H1 (cell line): ENCODE data around the gene SF3B6. TPM values are rescaled to one million over a fixed set of nuclear protein-coding genes. Genes with fewer than 3 reads are reported as not detected.
A peak's percentile ranks its signal among the peaks of the same experiment; 100 is the strongest.

Source experiments
- CTCF ChIA-PET: fragments of 300-600 bp; sonication (Branson Sonifier 250); formaldehyde crosslinking; loops from one replicate; lab custom pipeline; 2021; ENCODE audit not compliant: partially characterized antibody; lab: Charles Lee
- POLR2A ChIA-PET: fragments of 300-600 bp; sonication (Branson Sonifier 250); formaldehyde crosslinking; loops from one replicate; lab custom pipeline; 2021; ENCODE audit warnings: inconsistent platforms; ENCODE audit not compliant: partially characterized antibody; lab: Charles Lee
- DNase-seq, 2 experiments: peaks; one replicate each; pipeline versions ENCODE4 v3.0.0 to v3.0.0-alpha.2; 2010 to 2022; ENCODE audit warnings: low spot score in 2 of 2, low read depth in 1 of 2, mixed read lengths in 1 of 2
- FAIRE-seq: peaks from 2 replicates; lab custom pipeline; 2011; peaks lifted over from hg19 to GRCh38; lab: Jason Lieb, UNC
- H2AFZ ChIP-seq: 2 replicates; pipeline ENCODE4 v1.8.1; 2012; ENCODE audit warnings: low read length, inconsistent platforms
- H2AK5ac ChIP-seq: 2 replicates; pipeline ENCODE4 v1.6.1; 2013; ENCODE audit warnings: low read depth, low read length
- H2BK120ac ChIP-seq: replicated peaks from 2 replicates; pipeline ENCODE3; 2013; ENCODE audit warnings: low read depth, low read length, inconsistent platforms
- H2BK12ac ChIP-seq: 2 replicates; pipeline ENCODE4 v1.6.1; 2013; ENCODE audit warnings: low read depth, low read length
- H2BK15ac ChIP-seq: 2 replicates; pipeline ENCODE4 v1.6.1; 2013; ENCODE audit warnings: low read length
- H2BK20ac ChIP-seq: 2 replicates; pipeline ENCODE4 v1.6.1; 2013; ENCODE audit warnings: low read length
- H2BK5ac ChIP-seq: 2 replicates; pipeline ENCODE4 v1.6.1; 2013; ENCODE audit warnings: low read depth, low read length
- H3K14ac ChIP-seq: 2 replicates; pipeline ENCODE4 v1.6.1; 2013; ENCODE audit warnings: inconsistent platforms; ENCODE audit not compliant: insufficient read length
- H3K18ac ChIP-seq: 2 replicates; pipeline ENCODE4 v1.6.1; 2013; ENCODE audit warnings: low read length; ENCODE audit errors: extremely low read depth
- H3K23ac ChIP-seq: 2 replicates; pipeline ENCODE4 v1.6.1; 2013; ENCODE audit warnings: inconsistent platforms; ENCODE audit not compliant: insufficient read length
- H3K23me2 ChIP-seq: 2 replicates; pipeline ENCODE4 v1.6.1; 2013; ENCODE audit warnings: low read depth, low read length
- H3K27ac ChIP-seq: 2 replicates; pipeline ENCODE4 v1.6.1; 2011; ENCODE audit warnings: low read depth, low read length, inconsistent platforms
- H3K27me3 ChIP-seq, 4 experiments: replicated peaks in 1 of 4; 1 replicate in 1 of 4; 2 replicates in 3 of 4; pipeline versions ENCODE4 v1.6.1 to v1.8.1; 2011 to 2013; ENCODE audit warnings: low read length in 3 of 4, mild to moderate bottlenecking in 3 of 4, inconsistent platforms in 2 of 4, mixed read lengths in 2 of 4, moderate library complexity in 1 of 4; ENCODE audit not compliant: control insufficient read depth in 3 of 4, insufficient read depth in 3 of 4; ENCODE audit errors: extremely low read depth in 1 of 4
- H3K36me3 ChIP-seq, 4 experiments: 2 replicates each; pipeline versions ENCODE4 v1.6.1 to v1.8.1; 2011 to 2013; ENCODE audit warnings: mild to moderate bottlenecking in 4 of 4, low read length in 3 of 4, moderate library complexity in 2 of 4, control low read depth in 1 of 4, inconsistent platforms in 1 of 4; ENCODE audit not compliant: insufficient read depth in 4 of 4, control insufficient read depth in 2 of 4
- H3K4ac ChIP-seq: replicated peaks from 2 replicates; pipeline ENCODE3; 2013; ENCODE audit warnings: low read length, low read depth, mixed read lengths, inconsistent platforms; ENCODE audit not compliant: insufficient read length
- H3K4me1 ChIP-seq, 4 experiments: replicated peaks in 1 of 4; 1 replicate in 1 of 4; 2 replicates in 3 of 4; pipeline versions ENCODE4 v1.6.1 to v1.8.1; 2011 to 2013; ENCODE audit warnings: low read length in 3 of 4, inconsistent platforms in 2 of 4, mixed read lengths in 1 of 4; ENCODE audit not compliant: insufficient read depth in 4 of 4, control insufficient read depth in 3 of 4
- H3K4me2 ChIP-seq, 2 experiments: 2 replicates each; pipeline versions ENCODE4 v1.6.1 to v1.8.1; 2011 to 2013; ENCODE audit warnings: low read depth in 2 of 2, low read length in 2 of 2, control low read depth in 1 of 2, inconsistent platforms in 1 of 2, mild to moderate bottlenecking in 1 of 2; ENCODE audit not compliant: insufficient read depth in 1 of 2
- H3K4me3 ChIP-seq, 4 experiments: fragments of 200-600, 300-600 bp in 1 of 4; sonication (generic), shearing (Covaris generic), sonication (Bioruptor Twin) in 1 of 4; 2 replicates each; pipeline versions ENCODE4 v1.5.1 to v1.8.1; 2011 to 2016; ENCODE audit warnings: low read length in 4 of 4, low read depth in 3 of 4, control low read depth in 2 of 4, inconsistent platforms in 2 of 4, mild to moderate bottlenecking in 2 of 4, mixed read lengths in 1 of 4, moderate library complexity in 1 of 4; ENCODE audit not compliant: insufficient read depth in 2 of 4; ENCODE audit errors: extremely low read depth in 1 of 4
- H3K56ac ChIP-seq: replicated peaks from 2 replicates; pipeline ENCODE3; 2013; ENCODE audit warnings: low read depth, mild to moderate bottlenecking, mixed read lengths, low read length, inconsistent platforms; ENCODE audit not compliant: insufficient read length
- H3K79me1 ChIP-seq: 2 replicates; pipeline ENCODE4 v1.6.1; 2013; ENCODE audit warnings: low read depth, low read length, control low read depth
- H3K79me2 ChIP-seq, 2 experiments: 2 replicates each; pipeline versions ENCODE4 v1.6.1 to v1.8.1; 2012 to 2013; ENCODE audit warnings: low read length in 2 of 2, mild to moderate bottlenecking in 2 of 2, inconsistent platforms in 1 of 2; ENCODE audit not compliant: insufficient read depth in 2 of 2, control insufficient read depth in 1 of 2
- H3K9ac ChIP-seq, 4 experiments: replicated peaks in 1 of 4; 1 replicate in 1 of 4; 2 replicates in 3 of 4; pipeline versions ENCODE4 v1.6.1 to v1.8.1; 2011 to 2013; ENCODE audit warnings: low read depth in 3 of 4, low read length in 3 of 4, control low read depth in 2 of 4, mild to moderate bottlenecking in 2 of 4, moderate library complexity in 2 of 4, inconsistent platforms in 1 of 4; ENCODE audit errors: extremely low read depth in 1 of 4
- H3K9me3 ChIP-seq, 2 experiments: 2 replicates each; pipeline versions ENCODE4 v1.6.1 to v1.8.1; 2012 to 2013; ENCODE audit warnings: mild to moderate bottlenecking in 2 of 2, moderate library complexity in 2 of 2, control low read depth in 1 of 2, inconsistent platforms in 1 of 2, low read depth in 1 of 2, low read length in 1 of 2, mixed read lengths in 1 of 2; ENCODE audit not compliant: insufficient read depth in 2 of 2
- H4K20me1 ChIP-seq, 2 experiments: replicated peaks in 1 of 2; 2 replicates each; pipeline versions ENCODE3 to v1.8.1; 2011 to 2013; ENCODE audit warnings: inconsistent platforms in 2 of 2, low read length in 2 of 2, mild to moderate bottlenecking in 1 of 2; ENCODE audit not compliant: insufficient read depth in 2 of 2, control insufficient read depth in 1 of 2
- H4K5ac ChIP-seq: 2 replicates; pipeline ENCODE4 v1.6.1; 2013; ENCODE audit warnings: low read length, low read depth, mixed read lengths, inconsistent platforms; ENCODE audit not compliant: insufficient read length
- H4K8ac ChIP-seq: 2 replicates; pipeline ENCODE4 v1.8.0; 2013; ENCODE audit warnings: mild to moderate bottlenecking, moderate library complexity, low read length, inconsistent platforms; ENCODE audit not compliant: insufficient read depth; ENCODE audit errors: extremely low read depth
- H4K91ac ChIP-seq: replicated peaks from 2 replicates; pipeline ENCODE3; 2013; ENCODE audit warnings: low read length, mixed read lengths, inconsistent platforms; ENCODE audit not compliant: insufficient read length
- BACH1 ChIP-seq: IDR thresholded peaks from 2 replicates; pipeline ENCODE4 v1.6.1; 2012; ENCODE audit warnings: low read length, improper control_type of control experiment
- CTBP2 ChIP-seq: IDR thresholded peaks from 2 replicates; pipeline ENCODE4 v1.7.0; 2011; ENCODE audit warnings: borderline replicate concordance, mild to moderate bottlenecking, moderate library complexity, mixed read lengths, low read length; ENCODE audit not compliant: insufficient read depth, insufficient read length
- EP300 ChIP-seq, 2 experiments: IDR thresholded peaks; 1 replicate in 1 of 2; 2 replicates in 1 of 2; pipeline ENCODE4 v1.6.1; 2011 to 2012; ENCODE audit warnings: low read depth in 2 of 2, low read length in 2 of 2, mild to moderate bottlenecking in 2 of 2, borderline replicate concordance in 1 of 2, inconsistent platforms in 1 of 2, moderate library complexity in 1 of 2
- GABPA ChIP-seq: IDR thresholded peaks from 2 replicates; pipeline ENCODE4 v1.6.1; 2011; ENCODE audit warnings: mild to moderate bottlenecking, low read length, moderate library complexity, borderline replicate concordance; ENCODE audit not compliant: insufficient read depth
- PHF8 ChIP-seq: fragments of 200-600 bp; sonication (generic); conservative IDR thresholded peaks from 2 replicates; pipeline ENCODE4 v1.7.1; 2012; ENCODE audit warnings: low read depth, mild to moderate bottlenecking, inconsistent platforms, low read length, moderate library complexity
- SIRT6 ChIP-seq: IDR thresholded peaks from one replicate; pipeline ENCODE4 v1.7.1; 2012; ENCODE audit warnings: low read length, inconsistent platforms
- SP2 ChIP-seq: IDR thresholded peaks from 2 replicates; pipeline ENCODE4 v1.6.1; 2012; ENCODE audit warnings: mild to moderate bottlenecking, low read length, inconsistent platforms
- SP4 ChIP-seq: IDR thresholded peaks from 2 replicates; pipeline ENCODE4 v1.6.1; 2012; ENCODE audit warnings: low read length, inconsistent platforms
- SRF ChIP-seq: IDR thresholded peaks from 2 replicates; pipeline ENCODE4 v1.6.1; 2011; ENCODE audit warnings: mild to moderate bottlenecking, low read depth, low read length, moderate library complexity
- SUZ12 ChIP-seq: fragments of 200-600 bp; sonication (generic); IDR thresholded peaks from 2 replicates; pipeline ENCODE4 v1.6.1; 2012; ENCODE audit warnings: mild to moderate bottlenecking, inconsistent platforms, low read length, moderate library complexity, mixed read lengths
- TBP ChIP-seq: IDR thresholded peaks from 2 replicates; pipeline ENCODE4 v1.6.1; 2011; ENCODE audit warnings: low read depth, low read length, improper control_type of control experiment
- TCF12 ChIP-seq: IDR thresholded peaks from 2 replicates; pipeline ENCODE4 v1.6.1; 2011; ENCODE audit warnings: low read depth, mild to moderate bottlenecking, low read length
- WGBS, 2 experiments: shearing (Covaris generic) in 1 of 2; methylation state at CpG; one replicate each; pipeline versions ENCODE4 v1.1.6 to v1.1.7; 2013 to 2015; ENCODE audit warnings: low lambda C conversion rate in 2 of 2, mixed read lengths in 2 of 2, inconsistent platforms in 1 of 2, low coverage in 1 of 2, missing lambda C conversion rate in 1 of 2; ENCODE audit not compliant: insufficient replicate concordance in 2 of 2, insufficient coverage in 1 of 2, insufficient read length in 1 of 2; ENCODE audit errors: extremely low coverage in 1 of 2, missing lambda C conversion rate in 1 of 2; 5-methylcytosine and 5-hydroxymethylcytosine counted together
- polyA plus RNA-seq, 7 experiments: library from polyadenylated mRNA; depleted of rRNA in 3 of 7; stranded (reverse) in 5 of 7; unstranded in 2 of 7; fragments of >200 nt in 5 of 7; fragments of 200-250 nt in 2 of 7; gene quantifications; 1 replicate in 5 of 7; 2 replicates in 1 of 7; 4 replicates in 1 of 7; pipeline versions ENCODE4 v1.2.1 to v1.2.3, GENCODE V29; 2011 to 2013; ENCODE audit warnings: missing spikeins in 2 of 7, mixed read lengths in 2 of 7
- total RNA-seq: library from RNA; stranded (reverse); fragmentation: NEBNext Ultra II Directional; extraction: Animal tissue kit (Norgen Biotek cat#: 25700); gene quantifications from 2 replicates; pipeline ENCODE4 v1.2.1, GENCODE V29; 2021

Gene SF3B6
- total and polyA plus RNA-seq, 2 of the 8 experiments (the other 6 are each of a cell fraction or from before 2014, with no cell fraction given) = 126 to 155 TPM

- H3K4me2 ChIP-seq = peak overlapping the region; percentile 29 to 73
- H3K4me1 ChIP-seq = peaks cover 5 to 12% (median 6%) of the 10 kb centered on the region in 4 experiments; a peak in 5 of 7 replicates
- H3K23ac ChIP-seq = no peak overlapping the region
- H3K79me2 ChIP-seq = peaks cover 0 to 40% of the 10 kb centered on the region in 2 experiments; a peak in 3 of 4 replicates
- no peak overlapping the region for H4K91ac ChIP-seq
- no peak overlapping the region for H3K56ac ChIP-seq
- H3K23me2 ChIP-seq = peaks cover 5% of the 10 kb centered on the region; the same call in 1 of the 2 replicates
- no peak overlapping the region for H2BK20ac ChIP-seq
- WGBS, 2 experiments = 1% methylated on average over 2 of the region's 2 CpGs; no CpG with 5 or more reads in 1 of the 2 experiments
- H3K79me1 ChIP-seq = peaks cover 2% of the 10 kb centered on the region; the same call in 1 of the 2 replicates
- POLR2A ChIA-PET = interaction anchor here (1.0 to 3.1 kb wide), 13 partner anchors 9 to 121 kb away, joined by 3 to 22 read pairs (median 5); partner anchors contain the start of genes ATAD2B, MFSD2B and SF3B6
- DNase-seq (no peak), FAIRE-seq (no peak)
- no peak overlapping the region for H2BK5ac ChIP-seq
- no peak overlapping the region for H3K27ac ChIP-seq
- H4K20me1 ChIP-seq = no peaks in the 10 kb centered on the region
- H4K5ac ChIP-seq = no peak overlapping the region
- no peaks in the 10 kb centered on the region for H3K27me3 ChIP-seq
- H3K4me3 ChIP-seq = peak overlapping the region; percentile 73 to 95 (median 84)
- no peaks in the 10 kb centered on the region for H3K9me3 ChIP-seq
- no peaks in the 10 kb centered on the region for H3K36me3 ChIP-seq
- H3K9ac ChIP-seq = peak overlapping the region in 1 of 4 experiments; percentile 96; a peak in 2 of 7 replicates
- H4K8ac ChIP-seq = no peak overlapping the region
- no peak overlapping the region for H3K14ac ChIP-seq
- no peak overlapping the region for H2BK120ac ChIP-seq
- no peak overlapping the region for H3K18ac ChIP-seq
- CTCF ChIA-PET = interaction anchor here (1.5 to 4.8 kb wide), 2 partner anchors 14 to 38 kb away, joined by 3 to 23 read pairs; partner anchors contain the start of gene TP53I3
- no peak overlapping the region for H2AFZ ChIP-seq
- H2BK12ac ChIP-seq = no peak overlapping the region
- H2AK5ac ChIP-seq = no peak overlapping the region
- H3K4ac ChIP-seq = no peak overlapping the region
- H2BK15ac ChIP-seq = no peak overlapping the region
- TF ChIP-seq TBP (no peak), CTBP2 (no peak), EP300 (IDR thresholded peaks at IDR 0.05; ENCODE audit: borderline replicate concordance in 1 of 2, low read depth in 2 of 2, low read length in 2 of 2) (no peak), BACH1 (no peak), PHF8 (no peak), SIRT6 (no peak), SP2 (no peak), TCF12 (no peak), SP4 (no peak), SUZ12 (no peak), SRF (no peak), GABPA (no peak)
Observed at GRCh38 chr2:24046599-24046929, 29.6 kb downstream of the SF3B6 start.
